ENCODE data around the gene PGC.

DNA sequence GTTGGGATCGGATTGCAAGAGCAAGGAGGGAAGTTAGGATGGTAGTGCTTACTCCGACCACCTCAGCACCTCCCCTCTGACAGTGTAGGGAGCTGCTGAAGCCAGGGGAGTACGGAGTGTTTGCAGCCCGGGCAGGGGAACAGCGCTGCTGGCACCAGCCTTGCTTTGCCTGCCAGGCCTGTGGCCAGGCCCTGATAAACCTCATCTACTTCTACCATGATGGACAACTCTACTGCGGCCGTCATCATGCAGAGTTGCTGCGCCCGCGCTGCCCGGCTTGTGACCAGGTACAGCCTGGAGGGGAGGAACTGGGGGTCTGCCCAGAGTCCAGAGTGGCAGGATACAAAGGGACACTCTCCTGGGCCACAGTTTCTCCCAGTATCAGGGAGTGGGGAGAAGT lies 38.1 kb upstream of the PGC start:
- TF ChIP-seq CTCF (IDR thresholded peaks at IDR 0.05; ENCODE audit: low read length) (no peak), EZH2phosphoT487 (IDR thresholded peaks at IDR 0.05; ENCODE audit: low read length) (no peak), EZH2 (optimal IDR thresholded peaks at IDR 0.05; ENCODE audit: low read depth, low read length) (no peak)

Measured in MM.1S (cell line).